Measurements from ENCODE around the gene COX4I2.
A peak's percentile ranks its signal among the peaks of the same experiment; 100 is the strongest.

Gene COX4I2

DNA sequence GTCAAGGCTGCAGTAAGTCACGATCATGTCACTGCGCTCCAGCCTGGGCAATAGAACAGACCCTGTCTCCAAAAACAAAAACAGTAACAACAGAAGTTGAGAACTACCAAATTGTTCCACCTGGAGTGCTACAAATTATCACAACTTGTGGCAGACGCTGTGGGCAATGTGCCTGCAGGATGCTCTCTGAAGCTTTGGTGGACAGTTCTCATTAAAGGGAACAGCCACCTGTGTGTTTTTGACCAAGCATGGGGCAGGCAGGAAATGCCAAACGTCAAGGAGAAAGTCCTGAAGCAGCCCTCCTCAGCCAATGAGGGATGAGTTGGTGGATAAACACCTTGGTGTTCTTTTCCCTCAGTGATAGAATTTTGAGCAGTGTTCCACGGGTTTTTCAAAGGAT lies 15.8 kb downstream of the COX4I2 start:
- H3K9me3 ChIP-seq (ENCODE audit: control insufficient read depth, insufficient read depth, low read depth, low read length) = no peaks in the 10 kb centered on the region
- no peaks in the 10 kb centered on the region for H3K4me1 ChIP-seq (ENCODE audit: control insufficient read depth, insufficient read depth, low read length)
- CTCF ChIA-PET = interaction anchor here (0.6 to 0.7 kb wide), 2 partner anchors 61 to 597 kb away, joined by 3 read pairs; no protein-coding TSS in a partner anchor
- no peaks in the 10 kb centered on the region for H3K36me3 ChIP-seq (ENCODE audit: control insufficient read depth in 2 of 2, insufficient read depth in 1 of 2, low read length in 2 of 2)
- TF ChIP-seq, protein P1, sequence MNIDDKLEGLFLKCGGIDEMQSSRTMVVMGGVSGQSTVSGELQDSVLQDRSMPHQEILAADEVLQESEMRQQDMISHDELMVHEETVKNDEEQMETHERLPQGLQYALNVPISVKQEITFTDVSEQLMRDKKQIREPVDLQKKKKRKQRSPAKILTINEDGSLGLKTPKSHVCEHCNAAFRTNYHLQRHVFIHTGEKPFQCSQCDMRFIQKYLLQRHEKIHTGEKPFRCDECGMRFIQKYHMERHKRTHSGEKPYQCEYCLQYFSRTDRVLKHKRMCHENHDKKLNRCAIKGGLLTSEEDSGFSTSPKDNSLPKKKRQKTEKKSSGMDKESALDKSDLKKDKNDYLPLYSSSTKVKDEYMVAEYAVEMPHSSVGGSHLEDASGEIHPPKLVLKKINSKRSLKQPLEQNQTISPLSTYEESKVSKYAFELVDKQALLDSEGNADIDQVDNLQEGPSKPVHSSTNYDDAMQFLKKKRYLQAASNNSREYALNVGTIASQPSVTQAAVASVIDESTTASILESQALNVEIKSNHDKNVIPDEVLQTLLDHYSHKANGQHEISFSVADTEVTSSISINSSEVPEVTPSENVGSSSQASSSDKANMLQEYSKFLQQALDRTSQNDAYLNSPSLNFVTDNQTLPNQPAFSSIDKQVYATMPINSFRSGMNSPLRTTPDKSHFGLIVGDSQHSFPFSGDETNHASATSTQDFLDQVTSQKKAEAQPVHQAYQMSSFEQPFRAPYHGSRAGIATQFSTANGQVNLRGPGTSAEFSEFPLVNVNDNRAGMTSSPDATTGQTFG (tag by site-specific recombination; IDR thresholded peaks at IDR 0.05; ENCODE audit: borderline replicate concordance) = no peak
- no peak for TF ChIP-seq ZNF112 (tag by site-specific recombination; IDR thresholded peaks at IDR 0.05)
- TF ChIP-seq, protein P2, sequence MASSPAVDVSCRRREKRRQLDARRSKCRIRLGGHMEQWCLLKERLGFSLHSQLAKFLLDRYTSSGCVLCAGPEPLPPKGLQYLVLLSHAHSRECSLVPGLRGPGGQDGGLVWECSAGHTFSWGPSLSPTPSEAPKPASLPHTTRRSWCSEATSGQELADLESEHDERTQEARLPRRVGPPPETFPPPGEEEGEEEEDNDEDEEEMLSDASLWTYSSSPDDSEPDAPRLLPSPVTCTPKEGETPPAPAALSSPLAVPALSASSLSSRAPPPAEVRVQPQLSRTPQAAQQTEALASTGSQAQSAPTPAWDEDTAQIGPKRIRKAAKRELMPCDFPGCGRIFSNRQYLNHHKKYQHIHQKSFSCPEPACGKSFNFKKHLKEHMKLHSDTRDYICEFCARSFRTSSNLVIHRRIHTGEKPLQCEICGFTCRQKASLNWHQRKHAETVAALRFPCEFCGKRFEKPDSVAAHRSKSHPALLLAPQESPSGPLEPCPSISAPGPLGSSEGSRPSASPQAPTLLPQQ (tag by site-specific recombination; IDR thresholded peaks at IDR 0.05) = no peak
- no peak overlapping the region for H3K27ac ChIP-seq (ENCODE audit: extremely low read depth, low read depth, low read length)
- POLR2A ChIA-PET = no interaction called here
- no peak overlapping the region for H3K4me3 ChIP-seq (ENCODE audit: low read depth, low read length)

DNA sequence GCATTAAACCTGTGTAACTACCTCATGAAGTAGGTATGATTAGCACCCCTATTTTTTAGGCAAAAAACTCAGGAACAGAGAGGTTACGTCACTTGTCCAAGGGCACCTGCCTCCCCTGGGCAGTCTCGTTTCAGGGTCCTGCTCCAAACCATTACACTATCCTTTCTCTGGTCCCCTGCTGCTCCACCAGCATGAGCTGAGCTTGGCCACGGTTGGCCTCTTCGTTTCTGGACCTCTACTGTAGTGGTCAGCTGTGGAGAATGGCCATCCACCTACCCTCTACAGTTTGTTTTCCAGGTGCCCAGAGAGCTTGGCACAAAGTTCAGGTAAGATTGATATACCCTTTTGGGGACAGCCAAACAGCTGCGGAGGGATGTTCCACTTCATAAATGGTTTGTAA lies 16.8 kb downstream of the COX4I2 start:
- no peaks in the 10 kb centered on the region for H3K4me1 ChIP-seq (ENCODE audit: control insufficient read depth, insufficient read depth, low read length)
- no peak for TF ChIP-seq ZNF121 (tag by site-specific recombination; IDR thresholded peaks at IDR 0.05)
- TF ChIP-seq ZNF571 (tag by site-specific recombination; IDR thresholded peaks at IDR 0.05) = no peak
- H3K4me3 ChIP-seq (ENCODE audit: low read depth, low read length) = no peak overlapping the region
- H3K9me3 ChIP-seq (ENCODE audit: control insufficient read depth, insufficient read depth, low read depth, low read length) = no peaks in the 10 kb centered on the region
- ChIA-PET POLR2A (no interaction called here), CTCF (interaction anchor here (0.6 to 1.1 kb wide), 3 partner anchors 42 to 70 kb away, joined by 3 read pairs; no protein-coding TSS in a partner anchor)
- H3K27ac ChIP-seq (ENCODE audit: extremely low read depth, low read depth, low read length) = no peak overlapping the region
- H3K36me3 ChIP-seq (ENCODE audit: control insufficient read depth in 2 of 2, insufficient read depth in 1 of 2, low read length in 2 of 2) = no peaks in the 10 kb centered on the region

DNA sequence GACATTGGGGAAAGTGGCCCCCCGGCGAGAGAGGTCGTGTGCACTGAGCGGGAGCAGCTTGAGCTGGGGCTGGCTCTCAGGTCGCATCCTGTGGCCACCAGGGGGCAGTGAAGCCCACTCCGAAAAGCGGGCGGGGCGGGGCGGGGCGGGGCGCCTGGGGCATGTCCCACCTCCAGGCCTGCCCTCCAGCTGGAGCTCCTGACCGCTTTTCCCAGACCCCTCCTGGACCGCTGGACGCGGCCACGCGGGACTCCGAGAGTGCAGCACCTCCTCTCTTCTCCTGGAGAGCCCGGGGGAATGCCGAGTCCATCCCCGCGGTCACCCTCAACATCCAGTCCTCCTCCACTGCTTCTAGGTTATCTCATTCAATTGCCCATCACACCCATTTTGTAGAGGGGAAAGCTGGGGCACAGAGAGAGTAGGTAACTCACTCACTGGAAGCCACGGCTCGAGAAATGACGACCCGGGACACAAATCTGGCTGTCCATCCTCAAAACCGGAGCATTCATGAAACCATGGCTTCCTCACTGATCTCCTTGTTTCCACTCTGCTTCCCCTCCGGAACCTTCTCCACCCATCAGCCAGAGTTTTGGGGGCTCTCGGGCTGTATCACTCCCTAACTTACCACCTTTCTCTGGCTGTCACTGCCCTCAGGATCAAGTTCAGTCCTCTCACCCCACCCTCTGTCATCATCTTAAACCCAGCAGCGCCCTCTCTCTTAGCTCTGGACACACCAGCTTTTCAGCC lies 24.1 kb downstream of the COX4I2 start:
- Histone ChIP-seq H3K4me3 (ENCODE audit: low read depth, low read length) (peak overlapping the region; percentile 23), H3K4me1 (ENCODE audit: control insufficient read depth, insufficient read depth, low read length) (no peaks in the 10 kb centered on the region), H3K27ac (ENCODE audit: extremely low read depth, low read depth, low read length) (no peak overlapping the region), H3K36me3 (ENCODE audit: control insufficient read depth in 2 of 2, insufficient read depth in 1 of 2, low read length in 2 of 2) (peaks cover 0 to 7% of the 10 kb centered on the region in 2 experiments; a peak in 1 of 3 replicates), H3K9me3 (ENCODE audit: control insufficient read depth, insufficient read depth, low read depth, low read length) (no peaks in the 10 kb centered on the region)
- ChIA-PET POLR2A (interaction anchor here (0.5 to 4.1 kb wide), 11 partner anchors 8 to 124 kb away, joined by 3 to 98 read pairs (median 5); partner anchors contain the start of genes BCL2L1, ID1 and TPX2), CTCF (interaction anchor here (0.6 to 6.8 kb wide), 39 partner anchors 9 to 201 kb away, joined by 3 to 303 read pairs (median 6); partner anchors contain the start of genes BCL2L1 and TPX2)
- TF ChIP-seq ZNF792 (tag by site-specific recombination; IDR thresholded peaks at IDR 0.05) (no peak), ZNF76 (tag by site-specific recombination; IDR thresholded peaks at IDR 0.05; ENCODE audit: borderline replicate concordance, low read depth) (no peak), TRIM28 (IDR thresholded peaks at IDR 0.05; ENCODE audit: borderline replicate concordance, low read length) (no peak), ZNF37A (tag by site-specific recombination; IDR thresholded peaks at IDR 0.05) (no peak), KLF9 (tag by site-specific recombination; IDR thresholded peaks at IDR 0.05; ENCODE audit: low read depth) (peak; percentile 86), ZNF626 (tag by site-specific recombination; IDR thresholded peaks at IDR 0.05) (no peak), KLF1 (tag by site-specific recombination; IDR thresholded peaks at IDR 0.05) (peak; percentile 49), ZNF529 (tag by site-specific recombination; IDR thresholded peaks at IDR 0.05; ENCODE audit: insufficient replicate concordance) (no peak), KLF10 (tag by site-specific recombination; IDR thresholded peaks at IDR 0.05) (peak; percentile 38; the same call in 1 of the 2 replicates), ZNF341 (tag by site-specific recombination; IDR thresholded peaks at IDR 0.05; ENCODE audit: low read depth) (no peak)
- TF ChIP-seq, protein P3, sequence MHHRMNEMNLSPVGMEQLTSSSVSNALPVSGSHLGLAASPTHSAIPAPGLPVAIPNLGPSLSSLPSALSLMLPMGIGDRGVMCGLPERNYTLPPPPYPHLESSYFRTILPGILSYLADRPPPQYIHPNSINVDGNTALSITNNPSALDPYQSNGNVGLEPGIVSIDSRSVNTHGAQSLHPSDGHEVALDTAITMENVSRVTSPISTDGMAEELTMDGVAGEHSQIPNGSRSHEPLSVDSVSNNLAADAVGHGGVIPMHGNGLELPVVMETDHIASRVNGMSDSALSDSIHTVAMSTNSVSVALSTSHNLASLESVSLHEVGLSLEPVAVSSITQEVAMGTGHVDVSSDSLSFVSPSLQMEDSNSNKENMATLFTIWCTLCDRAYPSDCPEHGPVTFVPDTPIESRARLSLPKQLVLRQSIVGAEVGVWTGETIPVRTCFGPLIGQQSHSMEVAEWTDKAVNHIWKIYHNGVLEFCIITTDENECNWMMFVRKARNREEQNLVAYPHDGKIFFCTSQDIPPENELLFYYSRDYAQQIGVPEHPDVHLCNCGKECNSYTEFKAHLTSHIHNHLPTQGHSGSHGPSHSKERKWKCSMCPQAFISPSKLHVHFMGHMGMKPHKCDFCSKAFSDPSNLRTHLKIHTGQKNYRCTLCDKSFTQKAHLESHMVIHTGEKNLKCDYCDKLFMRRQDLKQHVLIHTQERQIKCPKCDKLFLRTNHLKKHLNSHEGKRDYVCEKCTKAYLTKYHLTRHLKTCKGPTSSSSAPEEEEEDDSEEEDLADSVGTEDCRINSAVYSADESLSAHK (tag by site-specific recombination; IDR thresholded peaks at IDR 0.05) = no peak
- TF ChIP-seq, protein P4, sequence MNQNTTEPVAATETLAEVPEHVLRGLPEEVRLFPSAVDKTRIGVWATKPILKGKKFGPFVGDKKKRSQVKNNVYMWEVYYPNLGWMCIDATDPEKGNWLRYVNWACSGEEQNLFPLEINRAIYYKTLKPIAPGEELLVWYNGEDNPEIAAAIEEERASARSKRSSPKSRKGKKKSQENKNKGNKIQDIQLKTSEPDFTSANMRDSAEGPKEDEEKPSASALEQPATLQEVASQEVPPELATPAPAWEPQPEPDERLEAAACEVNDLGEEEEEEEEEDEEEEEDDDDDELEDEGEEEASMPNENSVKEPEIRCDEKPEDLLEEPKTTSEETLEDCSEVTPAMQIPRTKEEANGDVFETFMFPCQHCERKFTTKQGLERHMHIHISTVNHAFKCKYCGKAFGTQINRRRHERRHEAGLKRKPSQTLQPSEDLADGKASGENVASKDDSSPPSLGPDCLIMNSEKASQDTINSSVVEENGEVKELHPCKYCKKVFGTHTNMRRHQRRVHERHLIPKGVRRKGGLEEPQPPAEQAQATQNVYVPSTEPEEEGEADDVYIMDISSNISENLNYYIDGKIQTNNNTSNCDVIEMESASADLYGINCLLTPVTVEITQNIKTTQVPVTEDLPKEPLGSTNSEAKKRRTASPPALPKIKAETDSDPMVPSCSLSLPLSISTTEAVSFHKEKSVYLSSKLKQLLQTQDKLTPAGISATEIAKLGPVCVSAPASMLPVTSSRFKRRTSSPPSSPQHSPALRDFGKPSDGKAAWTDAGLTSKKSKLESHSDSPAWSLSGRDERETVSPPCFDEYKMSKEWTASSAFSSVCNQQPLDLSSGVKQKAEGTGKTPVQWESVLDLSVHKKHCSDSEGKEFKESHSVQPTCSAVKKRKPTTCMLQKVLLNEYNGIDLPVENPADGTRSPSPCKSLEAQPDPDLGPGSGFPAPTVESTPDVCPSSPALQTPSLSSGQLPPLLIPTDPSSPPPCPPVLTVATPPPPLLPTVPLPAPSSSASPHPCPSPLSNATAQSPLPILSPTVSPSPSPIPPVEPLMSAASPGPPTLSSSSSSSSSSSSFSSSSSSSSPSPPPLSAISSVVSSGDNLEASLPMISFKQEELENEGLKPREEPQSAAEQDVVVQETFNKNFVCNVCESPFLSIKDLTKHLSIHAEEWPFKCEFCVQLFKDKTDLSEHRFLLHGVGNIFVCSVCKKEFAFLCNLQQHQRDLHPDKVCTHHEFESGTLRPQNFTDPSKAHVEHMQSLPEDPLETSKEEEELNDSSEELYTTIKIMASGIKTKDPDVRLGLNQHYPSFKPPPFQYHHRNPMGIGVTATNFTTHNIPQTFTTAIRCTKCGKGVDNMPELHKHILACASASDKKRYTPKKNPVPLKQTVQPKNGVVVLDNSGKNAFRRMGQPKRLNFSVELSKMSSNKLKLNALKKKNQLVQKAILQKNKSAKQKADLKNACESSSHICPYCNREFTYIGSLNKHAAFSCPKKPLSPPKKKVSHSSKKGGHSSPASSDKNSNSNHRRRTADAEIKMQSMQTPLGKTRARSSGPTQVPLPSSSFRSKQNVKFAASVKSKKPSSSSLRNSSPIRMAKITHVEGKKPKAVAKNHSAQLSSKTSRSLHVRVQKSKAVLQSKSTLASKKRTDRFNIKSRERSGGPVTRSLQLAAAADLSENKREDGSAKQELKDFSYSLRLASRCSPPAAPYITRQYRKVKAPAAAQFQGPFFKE (tag by site-specific recombination; IDR thresholded peaks at IDR 0.05; ENCODE audit: borderline replicate concordance) = no peak
